ENCODE measurements around the gene DHX30.

DHX30 gene

GRCh38 chr3:47888986-47889757, 86.2 kb downstream of the DHX30 start:
- no peak for DNase-seq

- no peak for DNase-seq
Measured at GRCh38 chr3:47890126-47890827, 87.3 kb downstream of the DHX30 start.

GRCh38 chr3:47890828-47891612, 88.1 kb downstream of the DHX30 start:
- DNase-seq: no peak

- DNase-seq: no peak
Measured at GRCh38 chr3:47891613-47892005, 88.7 kb downstream of the DHX30 start.

GRCh38 chr3:47892286-47893040, 89.5 kb downstream of the DHX30 start:
- DNase-seq: no peak

GRCh38 chr3:47895241-47895640, 92.3 kb downstream of the DHX30 start:
- no peak for DNase-seq

GRCh38 chr3:47896736-47897135, 93.8 kb downstream of the DHX30 start:
- DNase-seq: no peak

- no peak for DNase-seq
Measured at GRCh38 chr3:47897954-47898353, 95.0 kb downstream of the DHX30 start.

GRCh38 chr3:47899495-47900108, 96.7 kb downstream of the DHX30 start:
- no peak for DNase-seq

All from activated gamma-delta T cell (primary cell).